ENCODE results near the gene TMEM108.

GRCh38 chr3:133367956-133368355 is 329.8 kb downstream of the TMEM108 start:
- no peak for TF ChIP-seq CTCF (IDR thresholded peaks at IDR 0.05)
- TF ChIP-seq TAF1 (IDR thresholded peaks at IDR 0.05; ENCODE audit: borderline replicate concordance, low read depth, low read length): no peak
- TF ChIP-seq YY1 (IDR thresholded peaks at IDR 0.05; ENCODE audit: low read depth): no peak
- TF ChIP-seq RAD21 (IDR thresholded peaks at IDR 0.05; ENCODE audit: low read length): no peak
- TF ChIP-seq SIN3A (IDR thresholded peaks at IDR 0.05; ENCODE audit: borderline replicate concordance, low read depth, low read length): no peak
- TF ChIP-seq IRF3 (IDR thresholded peaks at IDR 0.05; ENCODE audit: low read depth, low read length): no peak
- TF ChIP-seq POLR2AphosphoS5 (IDR thresholded peaks at IDR 0.05; ENCODE audit: low read depth, low read length): no peak
- no peak for TF ChIP-seq NRF1 (IDR thresholded peaks at IDR 0.05; ENCODE audit: low read depth, low read length)
- no peak for TF ChIP-seq MAX (IDR thresholded peaks at IDR 0.05; ENCODE audit: low read depth)
- TF ChIP-seq REST (IDR thresholded peaks at IDR 0.05; ENCODE audit: low read depth, low read length): no peak
- no peak for TF ChIP-seq RFX5 (IDR thresholded peaks at IDR 0.05; ENCODE audit: low read length)

Measured in SK-N-SH (cell line).